Measurements from ENCODE around the gene BANP.
"Not testable (repeated sequence)": the region's sequence is repeated elsewhere in the genome, so short reads cannot be mapped to it uniquely, and the experiment has no call there.

Gene BANP

DNA sequence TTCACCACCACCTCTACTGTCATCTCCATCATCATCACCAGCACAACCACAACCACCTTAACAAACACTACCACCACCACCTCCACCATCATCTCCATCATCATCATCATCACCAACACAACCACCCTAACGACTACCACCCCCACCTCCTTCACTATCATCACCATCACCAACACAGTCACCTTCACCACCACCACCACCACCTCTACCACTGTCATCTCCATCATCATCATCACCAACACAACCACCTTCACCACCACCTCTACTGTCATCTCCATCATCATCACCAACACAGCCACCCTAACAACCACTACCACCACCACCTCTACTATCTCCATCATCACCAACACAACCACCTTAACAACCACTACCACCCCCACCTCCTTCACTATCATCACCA lies 102.2 kb downstream of the BANP start:
- H3K27ac ChIP-seq (ENCODE audit: low read depth, low read length); H4K8ac ChIP-seq (ENCODE audit: low read depth, low read length); H3K23ac ChIP-seq (ENCODE audit: low read length); H3K4me1 ChIP-seq (ENCODE audit: control insufficient read depth in 1 of 2, insufficient read depth in 2 of 2, low read length in 2 of 2); H4K91ac ChIP-seq (ENCODE audit: low read depth, low read length); H3K4ac ChIP-seq (ENCODE audit: low read depth, low read length); H3K79me2 ChIP-seq (ENCODE audit: control insufficient read depth, insufficient read depth, low read length, poor library complexity); H2BK120ac ChIP-seq (ENCODE audit: insufficient read depth, low read length, poor library complexity); H3K9ac ChIP-seq (ENCODE audit: low read length); H2AFZ ChIP-seq (ENCODE audit: insufficient read depth, low read length, poor library complexity); H3K4me2 ChIP-seq (ENCODE audit: low read length); H2BK5ac ChIP-seq (ENCODE audit: low read depth, low read length, poor library complexity); H2AK5ac ChIP-seq (ENCODE audit: low read length); H3K27me3 ChIP-seq (ENCODE audit: insufficient read depth, low read length); H3K4me3 ChIP-seq (ENCODE audit: low read depth, low read length); H3K9me3 ChIP-seq (ENCODE audit: insufficient read depth, low read depth, low read length); H4K12ac ChIP-seq (ENCODE audit: low read depth, low read length); H3K79me1 ChIP-seq (ENCODE audit: low read length); DNase-seq; H2BK12ac ChIP-seq (ENCODE audit: low read length); H3K14ac ChIP-seq (ENCODE audit: low read length); H3K18ac ChIP-seq (ENCODE audit: low read length): not testable (repeated sequence)
- peaks cover 22 to 23% of the 10 kb centered on the region in 2 experiments for H3K36me3 ChIP-seq (ENCODE audit: control insufficient read depth in 1 of 2, insufficient read depth in 2 of 2, low read length in 2 of 2)
- no CpG with 5 or more reads among the region's 1 CpG for WGBS (ENCODE audit: extremely low coverage, insufficient coverage, insufficient read length)

DNA sequence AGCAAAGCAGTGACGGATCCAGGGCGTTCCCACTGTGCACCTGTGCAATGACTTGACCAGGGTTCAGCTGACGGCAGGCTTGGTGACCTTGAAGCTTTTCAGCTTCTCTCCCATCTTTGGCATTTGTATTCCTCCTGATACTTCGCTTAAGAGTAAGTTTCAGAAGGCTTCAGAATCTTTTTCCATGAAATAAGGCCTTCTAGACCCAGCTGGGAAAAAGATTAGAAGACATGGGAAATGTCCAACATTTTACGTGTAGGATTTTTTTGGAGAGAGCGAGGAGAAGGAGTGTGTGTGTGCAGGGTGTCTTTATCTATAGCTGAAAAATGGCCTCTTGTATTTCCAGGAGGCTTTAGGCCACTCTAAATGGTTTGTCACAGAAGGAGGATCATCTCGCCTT lies 104.1 kb downstream of the BANP start:
- H3K14ac ChIP-seq (ENCODE audit: low read length), result no peak overlapping the region
- H4K91ac ChIP-seq (ENCODE audit: low read depth, low read length), result no peak overlapping the region
- no peak overlapping the region for H3K23ac ChIP-seq (ENCODE audit: low read length)
- H3K9me3 ChIP-seq (ENCODE audit: insufficient read depth, low read depth, low read length), result peaks cover 1% of the 10 kb centered on the region
- no peak overlapping the region for H2BK120ac ChIP-seq (ENCODE audit: insufficient read depth, low read length, poor library complexity)
- H2BK12ac ChIP-seq (ENCODE audit: low read length), result no peak overlapping the region
- H3K18ac ChIP-seq (ENCODE audit: low read length), result no peak overlapping the region
- 100% methylated on average over 2 of the region's 7 CpGs for WGBS (ENCODE audit: extremely low coverage, insufficient coverage, insufficient read length)
- H2BK5ac ChIP-seq (ENCODE audit: low read depth, low read length, poor library complexity), result no peak overlapping the region
- H4K8ac ChIP-seq (ENCODE audit: low read depth, low read length), result no peak overlapping the region
- no peak for DNase-seq
- H4K12ac ChIP-seq (ENCODE audit: low read depth, low read length), result no peak overlapping the region
- no peak overlapping the region for H3K9ac ChIP-seq (ENCODE audit: low read length)
- H2AK5ac ChIP-seq (ENCODE audit: low read length), result no peak overlapping the region
- H2AFZ ChIP-seq (ENCODE audit: insufficient read depth, low read length, poor library complexity), result no peak overlapping the region
- no peak overlapping the region for H3K4me2 ChIP-seq (ENCODE audit: low read length)
- no peaks in the 10 kb centered on the region for H3K27me3 ChIP-seq (ENCODE audit: insufficient read depth, low read length)
- no peak overlapping the region for H3K4ac ChIP-seq (ENCODE audit: low read depth, low read length)
- no peak overlapping the region for H3K27ac ChIP-seq (ENCODE audit: low read depth, low read length)
- no peak overlapping the region for H3K4me3 ChIP-seq (ENCODE audit: low read depth, low read length)
- H3K36me3 ChIP-seq (ENCODE audit: control insufficient read depth in 1 of 2, insufficient read depth in 2 of 2, low read length in 2 of 2), result peaks cover 27 to 28% of the 10 kb centered on the region in 2 experiments
- H3K79me1 ChIP-seq (ENCODE audit: low read length), result no peaks in the 10 kb centered on the region
- no peaks in the 10 kb centered on the region for H3K4me1 ChIP-seq (ENCODE audit: control insufficient read depth in 1 of 2, insufficient read depth in 2 of 2, low read length in 2 of 2)
- no peaks in the 10 kb centered on the region for H3K79me2 ChIP-seq (ENCODE audit: control insufficient read depth, insufficient read depth, low read length, poor library complexity)

DNA sequence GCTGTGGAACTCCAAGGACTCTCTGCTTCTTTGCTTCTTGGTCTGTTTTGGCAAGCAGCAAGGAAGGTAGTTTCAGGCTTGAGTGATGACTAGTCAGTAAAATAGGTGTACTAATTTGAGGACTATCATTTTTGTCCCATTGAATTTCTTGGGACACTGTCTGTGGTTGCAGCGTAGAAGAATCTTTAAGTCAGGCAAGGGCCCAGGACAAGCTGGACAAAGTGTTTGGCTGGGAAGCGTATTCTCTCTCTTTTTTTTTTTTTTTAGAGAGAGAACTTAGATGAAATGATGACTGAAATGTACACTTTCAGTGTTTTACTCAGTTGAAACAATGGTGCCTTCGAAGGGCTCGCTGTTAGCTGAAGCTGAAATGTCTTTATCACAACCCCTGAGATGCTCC lies 105.0 kb downstream of the BANP start:
- Histone ChIP-seq H3K4ac (ENCODE audit: low read depth, low read length) (no peak overlapping the region), H3K4me3 (ENCODE audit: low read depth, low read length) (no peak overlapping the region), H3K4me1 (ENCODE audit: control insufficient read depth in 1 of 2, insufficient read depth in 2 of 2, low read length in 2 of 2) (no peaks in the 10 kb centered on the region), H4K91ac (ENCODE audit: low read depth, low read length) (no peak overlapping the region), H2BK5ac (ENCODE audit: low read depth, low read length, poor library complexity) (no peak overlapping the region), H4K8ac (ENCODE audit: low read depth, low read length) (no peak overlapping the region), H3K27me3 (ENCODE audit: insufficient read depth, low read length) (no peaks in the 10 kb centered on the region), H2BK12ac (ENCODE audit: low read length) (no peak overlapping the region), H3K9me3 (ENCODE audit: insufficient read depth, low read depth, low read length) (peaks cover 1% of the 10 kb centered on the region), H3K14ac (ENCODE audit: low read length) (no peak overlapping the region), H3K18ac (ENCODE audit: low read length) (no peak overlapping the region), H3K23ac (ENCODE audit: low read length) (no peak overlapping the region), H3K4me2 (ENCODE audit: low read length) (no peak overlapping the region), H2AK5ac (ENCODE audit: low read length) (no peak overlapping the region), H3K27ac (ENCODE audit: low read depth, low read length) (no peak overlapping the region), H4K12ac (ENCODE audit: low read depth, low read length) (no peak overlapping the region), H2BK120ac (ENCODE audit: insufficient read depth, low read length, poor library complexity) (no peak overlapping the region), H3K79me1 (ENCODE audit: low read length) (no peaks in the 10 kb centered on the region), H3K36me3 (ENCODE audit: control insufficient read depth in 1 of 2, insufficient read depth in 2 of 2, low read length in 2 of 2) (peaks cover 26% of the 10 kb centered on the region in 2 experiments), H3K9ac (ENCODE audit: low read length) (no peak overlapping the region), H2AFZ (ENCODE audit: insufficient read depth, low read length, poor library complexity) (no peak overlapping the region), H3K79me2 (ENCODE audit: control insufficient read depth, insufficient read depth, low read length, poor library complexity) (no peaks in the 10 kb centered on the region)
- no peak for DNase-seq
- no CpG with 5 or more reads among the region's 4 CpGs for WGBS (ENCODE audit: extremely low coverage, insufficient coverage, insufficient read length)

DNA sequence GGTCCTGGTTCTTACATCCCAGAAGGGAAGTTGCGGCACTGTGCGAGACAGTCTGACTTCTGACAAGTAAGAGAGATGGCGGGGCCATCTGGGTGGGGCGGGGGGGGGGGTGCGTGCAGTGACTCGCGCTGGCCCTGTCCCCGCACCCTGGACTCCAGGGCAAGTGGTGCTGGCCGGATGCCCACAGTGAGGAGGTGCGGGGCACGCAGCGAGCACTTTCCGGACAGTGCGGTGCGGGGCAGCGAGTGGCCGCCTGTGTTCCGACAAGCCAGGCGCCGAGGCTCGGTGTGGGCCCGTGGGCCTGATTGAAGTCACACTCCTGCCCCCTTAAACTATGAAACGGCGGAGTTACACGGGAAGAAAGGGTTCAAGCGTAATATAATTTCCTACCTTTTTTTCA lies 106.4 kb downstream of the BANP start:
- Histone ChIP-seq H3K23ac (ENCODE audit: low read length) (no peak overlapping the region), H3K4me2 (ENCODE audit: low read length) (no peak overlapping the region), H3K14ac (ENCODE audit: low read length) (no peak overlapping the region), H2AK5ac (ENCODE audit: low read length) (no peak overlapping the region), H4K12ac (ENCODE audit: low read depth, low read length) (no peak overlapping the region), H2AFZ (ENCODE audit: insufficient read depth, low read length, poor library complexity) (no peak overlapping the region), H3K79me2 (ENCODE audit: control insufficient read depth, insufficient read depth, low read length, poor library complexity) (no peaks in the 10 kb centered on the region), H3K4me3 (ENCODE audit: low read depth, low read length) (no peak overlapping the region), H3K27me3 (ENCODE audit: insufficient read depth, low read length) (no peaks in the 10 kb centered on the region), H2BK5ac (ENCODE audit: low read depth, low read length, poor library complexity) (no peak overlapping the region), H4K8ac (ENCODE audit: low read depth, low read length) (no peak overlapping the region), H3K79me1 (ENCODE audit: low read length) (peaks cover under 1% of the 10 kb centered on the region), H3K36me3 (ENCODE audit: control insufficient read depth in 1 of 2, insufficient read depth in 2 of 2, low read length in 2 of 2) (peaks cover 20 to 21% of the 10 kb centered on the region in 2 experiments), H3K27ac (ENCODE audit: low read depth, low read length) (no peak overlapping the region), H4K91ac (ENCODE audit: low read depth, low read length) (no peak overlapping the region), H2BK12ac (ENCODE audit: low read length) (no peak overlapping the region), H3K9me3 (ENCODE audit: insufficient read depth, low read depth, low read length) (peaks cover 1% of the 10 kb centered on the region), H3K9ac (ENCODE audit: low read length) (no peak overlapping the region), H3K4me1 (ENCODE audit: control insufficient read depth in 1 of 2, insufficient read depth in 2 of 2, low read length in 2 of 2) (peaks cover 9% of the 10 kb centered on the region in 2 experiments), H2BK120ac (ENCODE audit: insufficient read depth, low read length, poor library complexity) (no peak overlapping the region), H3K18ac (ENCODE audit: low read length) (no peak overlapping the region), H3K4ac (ENCODE audit: low read depth, low read length) (no peak overlapping the region)
- no CpG with 5 or more reads among the region's 26 CpGs for WGBS (ENCODE audit: extremely low coverage, insufficient coverage, insufficient read length)
- no peak for DNase-seq

Data from trophoblast cell (in vitro differentiated cells and primary cell).